Activated CD8-positive, alpha-beta memory T cell treated with anti-CD3 and anti-CD28 coated beads for 4 hours (primary cell): ENCODE measurements around the gene PLEKHB2.
A peak's percentile ranks its signal among the peaks of the same experiment; 100 is the strongest.
"Not testable (repeated sequence)": the region's sequence is repeated elsewhere in the genome, so short reads cannot be mapped to it uniquely, and the experiment has no call there.

Experiments used
- DNase-seq, 2 donors: peaks; one replicate each; pipeline ENCODE4 v3.0.0-alpha.2; 2020; ENCODE audit warnings: low read depth in 2 of 2

The PLEKHB2 gene

GRCh38 chr2:131105156-131105949 lies at the start of gene PLEKHB2:
Gene PLEKHB2, plus strand, starts transcription at chr2:131105336. Its CDS starts 15,606 bp downstream, at chr2:131120942.
- DNase-seq: peak; percentile 75 to 87

GRCh38 chr2:131056204-131056931 lies 48.8 kb upstream of the PLEKHB2 start:
- DNase-seq: no peak

- DNase-seq: no peak
Measured at GRCh38 chr2:131056932-131057287, 48.2 kb upstream of the PLEKHB2 start.

GRCh38 chr2:131058214-131058843 lies 46.8 kb upstream of the PLEKHB2 start:
- no peak for DNase-seq

- DNase-seq: no peak
Measured at GRCh38 chr2:131058920-131059319, 46.2 kb upstream of the PLEKHB2 start.

- DNase-seq: no peak
Measured at GRCh38 chr2:131063501-131064283, 41.4 kb upstream of the PLEKHB2 start.

GRCh38 chr2:131064589-131065512 lies 40.3 kb upstream of the PLEKHB2 start:
- DNase-seq: no peak

GRCh38 chr2:131067465-131068125 lies 37.5 kb upstream of the PLEKHB2 start:
- no peak for DNase-seq

GRCh38 chr2:131068172-131068571 lies 37.0 kb upstream of the PLEKHB2 start:
- not testable (repeated sequence) for DNase-seq

GRCh38 chr2:131075578-131075977 lies 29.6 kb upstream of the PLEKHB2 start:
- not testable (repeated sequence) for DNase-seq

- no peak for DNase-seq
Measured at GRCh38 chr2:131076707-131077106, 28.4 kb upstream of the PLEKHB2 start.

- no peak for DNase-seq
Measured at GRCh38 chr2:131077182-131077846, 27.8 kb upstream of the PLEKHB2 start.

- DNase-seq: no peak
Measured at GRCh38 chr2:131077966-131078365, 27.2 kb upstream of the PLEKHB2 start.

- not testable (repeated sequence) for DNase-seq
Measured at GRCh38 chr2:131079931-131080330, 25.2 kb upstream of the PLEKHB2 start.

GRCh38 chr2:131081190-131081589 lies 23.9 kb upstream of the PLEKHB2 start:
- no peak for DNase-seq

GRCh38 chr2:131085646-131086045 lies 19.5 kb upstream of the PLEKHB2 start:
- DNase-seq: no peak

GRCh38 chr2:131092458-131093005 lies 12.6 kb upstream of the PLEKHB2 start:
- DNase-seq: no peak

- peak; percentile 70 to 71 for DNase-seq
Measured at GRCh38 chr2:131093006-131093695, 12.0 kb upstream of the PLEKHB2 start, which contains the start of gene FAM168B. Gene FAM168B, minus strand, starts transcription at chr2:131093460. Its CDS starts 10,814 bp downstream, at chr2:131082646.
